Gastroesophageal sphincter (tissue), 4 donors: ENCODE results near the gene RTN1. TPM values are rescaled to one million over a fixed set of nuclear protein-coding genes. Genes with fewer than 3 reads are reported as not detected.

Source experiments
- ATAC-seq: fragments of 150-250 bp; one replicate; pipeline ENCODE4 v1.9.1; 2016; ENCODE audit warnings: mild to moderate bottlenecking, moderate library complexity
- H3K27ac ChIP-seq, 4 donors: fragments of 200-600 bp; sonication (generic) in 3 of 4; 1 replicate in 3 of 4; 2 replicates in 1 of 4; pipeline ENCODE4 v1.5.1; 2016 to 2019
- H3K27me3 ChIP-seq: fragments of 200-600 bp; sonication (generic); one replicate; pipeline ENCODE4 v1.5.1; 2019
- H3K36me3 ChIP-seq, 2 donors: fragments of 200-600 bp; sonication (generic); one replicate each; pipeline ENCODE4 v1.5.1; 2019; ENCODE audit warnings: control low read depth in 1 of 2
- H3K4me1 ChIP-seq, 3 donors: fragments of 200-600 bp; sonication (generic); 1 replicate in 2 of 3; 2 replicates in 1 of 3; pipeline ENCODE4 v1.5.1; 2016 to 2019; ENCODE audit warnings: control low read depth in 2 of 3
- H3K4me3 ChIP-seq, 2 donors: fragments of 200-600 bp; sonication (generic); one replicate each; pipeline ENCODE4 v1.5.1; 2019; ENCODE audit warnings: mild to moderate bottlenecking in 1 of 2, moderate library complexity in 1 of 2
- H3K9me3 ChIP-seq, 3 donors: fragments of 200-600 bp; sonication (generic); one replicate each; pipeline ENCODE4 v1.5.1; 2017 to 2019; ENCODE audit warnings: control low read depth in 2 of 3
- CTCF ChIP-seq, 4 experiments: fragments of 200-600 bp in 2 of 4; fragments of 450-650 bp in 2 of 4; sonication (generic) in 1 of 4; IDR thresholded peaks; one replicate each; pipeline ENCODE4 v1.5.1; 2017 to 2019; ENCODE audit warnings: antibody characterized with exemption in 4 of 4, mild to moderate bottlenecking in 2 of 4, moderate library complexity in 2 of 4
- EP300 ChIP-seq: sonication (generic); formaldehyde crosslinking; IDR thresholded peaks from one replicate; pipeline ENCODE4 v1.6.1; 2017; ENCODE audit warnings: antibody characterized with exemption, mild to moderate bottlenecking
- POLR2A ChIP-seq, 2 donors: fragments of 450-650 bp; IDR thresholded peaks; one replicate each; pipeline ENCODE4 v1.6.1; 2017; ENCODE audit warnings: antibody characterized with exemption in 2 of 2, mild to moderate bottlenecking in 2 of 2, moderate library complexity in 1 of 2
- POLR2AphosphoS5 ChIP-seq: sonication (generic); formaldehyde crosslinking; IDR thresholded peaks from one replicate; pipeline ENCODE4 v1.6.1; 2017; ENCODE audit warnings: antibody characterized with exemption
- WGBS, 2 donors: methylation state at CpG; one replicate each; pipeline ENCODE4 v1.1.5; 2018; ENCODE audit warnings: low coverage in 1 of 2; 5-methylcytosine and 5-hydroxymethylcytosine counted together
- total RNA-seq, 4 donors: library from RNA; depleted of rRNA; stranded (reverse); fragments of >200 nt; gene quantifications; one replicate each; pipeline ENCODE4 v1.1.0, GENCODE V29; 2016

RTN1 gene
- total RNA-seq, result 1 to 10 TPM; 1.4 to 6.9 (median 6.5) TPM

- H3K9me3 ChIP-seq, result no peaks in the 10 kb centered on the region
- H3K4me3 ChIP-seq, result peak within 1 kb of the TSS; percentile 46 to 74
- peaks cover 0 to 25% (median 8%) of the 10 kb centered on the region in 3 donors for H3K4me1 ChIP-seq
- no peaks in the 10 kb centered on the region for H3K36me3 ChIP-seq
- 0% methylated on average over 16 of the region's 84 CpGs; no CpG with 5 or more reads in 1 of the 2 donors for WGBS, 2 donors
- H3K27me3 ChIP-seq, result peaks cover 63% of the 10 kb centered on the region
- ATAC-seq, result peak; percentile 84
- TF ChIP-seq POLR2A (IDR thresholded peaks at IDR 0.05) (peak in 1 of 2 donors; percentile 23), CTCF (IDR thresholded peaks at IDR 0.05) (no peak)
- peak within 1 kb of the TSS in 3 of 4 donors; percentile 47 to 55 (median 54) for H3K27ac ChIP-seq
These were observed at the start of gene RTN1 for GRCh38 chr14:59870277-59871165. Gene RTN1, minus strand, starts transcription at chr14:59870776. Its CDS starts 146 bp downstream, at chr14:59870630.

- H3K36me3 ChIP-seq, result no peaks in the 10 kb centered on the region
- no peak overlapping the region for H3K4me3 ChIP-seq
- no peak overlapping the region for H3K27ac ChIP-seq
- H3K27me3 ChIP-seq, result peaks cover 44% of the 10 kb centered on the region
- no peak for ATAC-seq
- peaks cover 0 to 14% (median 6%) of the 10 kb centered on the region in 3 donors for H3K4me1 ChIP-seq
- WGBS, 2 donors, result 57% methylated on average over 1 of the region's 1 CpG; no CpG with 5 or more reads in 1 of the 2 donors
- TF ChIP-seq EP300, result no peak
- TF ChIP-seq CTCF (IDR thresholded peaks at IDR 0.05), result no peak
- TF ChIP-seq POLR2AphosphoS5, result no peak
- no peak for TF ChIP-seq POLR2A (IDR thresholded peaks at IDR 0.05)
- no peaks in the 10 kb centered on the region for H3K9me3 ChIP-seq
These were observed 49.8 kb upstream of the RTN1 start for GRCh38 chr14:59920378-59920683.

GRCh38 chr14:59919570-59920377 lies 49.2 kb upstream of the RTN1 start, which contains the start of gene LRRC9:
Gene LRRC9, plus strand, starts transcription at chr14:59920144.
- TF ChIP-seq EP300, result no peak
- no peak for TF ChIP-seq POLR2AphosphoS5
- TF ChIP-seq CTCF (IDR thresholded peaks at IDR 0.05), result no peak
- TF ChIP-seq POLR2A (IDR thresholded peaks at IDR 0.05), result no peak
- WGBS, 2 donors, result 6% methylated on average over 21 of the region's 57 CpGs; no CpG with 5 or more reads in 1 of the 2 donors

GRCh38 chr14:59918824-59919569 lies 48.4 kb upstream of the RTN1 start:
- no peak overlapping the region for H3K27ac ChIP-seq
- WGBS, 2 donors, result 0 to 2% methylated on average over 11 to 18 of the region's 18 CpGs
- H3K36me3 ChIP-seq, result no peaks in the 10 kb centered on the region
- H3K4me1 ChIP-seq, result peaks cover 0 to 14% (median 6%) of the 10 kb centered on the region in 3 donors
- ATAC-seq, result no peak
- H3K4me3 ChIP-seq, result peak overlapping the region in 1 of 2 donors; percentile 46
- TF ChIP-seq EP300 (no peak), CTCF (IDR thresholded peaks at IDR 0.05) (peak in 3 of 4 experiments; percentile 12 to 31 (median 28))
- peaks cover 50% of the 10 kb centered on the region for H3K27me3 ChIP-seq
- no peaks in the 10 kb centered on the region for H3K9me3 ChIP-seq

More at GRCh38 chr14:59919570-59920377, 49.2 kb upstream of the RTN1 start, which contains the start of gene LRRC9:
- ATAC-seq, result no peak
- Histone ChIP-seq H3K27me3 (peaks cover 50% of the 10 kb centered on the region), H3K27ac (no peak within 1 kb of the TSS), H3K36me3 (no peaks in the 10 kb centered on the region), H3K4me1 (peaks cover 0 to 14% (median 6%) of the 10 kb centered on the region in 3 donors), H3K4me3 (peak within 1 kb of the TSS in 1 of 2 donors; percentile 46), H3K9me3 (no peaks in the 10 kb centered on the region)
